ENCODE data around the gene CLIP3. TPM values are rescaled to one million over a fixed set of nuclear protein-coding genes. Genes with fewer than 3 reads are reported as not detected.
"Not testable (repeated sequence)": the region's sequence is repeated elsewhere in the genome, so short reads cannot be mapped to it uniquely, and the experiment has no call there.

CLIP3 gene
- total RNA-seq, 1 experiment from 2014 or later = 3.1 TPM

GRCh38 chr19:36073121-36073876 lies 40.6 kb upstream of the CLIP3 start:
- Mint-ChIP-seq H3K4me1 (ENCODE audit: low read depth, unreplicated experiment) (peaks cover 17% of the 10 kb centered on the region), H3K27me3 (ENCODE audit: unreplicated experiment) (no peaks in the 10 kb centered on the region), H3K9me3 (ENCODE audit: low read depth, unreplicated experiment) (no peaks in the 10 kb centered on the region), H3K27ac (ENCODE audit: unreplicated experiment) (no peak overlapping the region), H3K4me3 (ENCODE audit: low read depth, unreplicated experiment) (no peak overlapping the region), H3K36me3 (ENCODE audit: insufficient read depth, unreplicated experiment) (peaks cover 48% of the 10 kb centered on the region)
- no TSS peak for BruUV-seq (replicated peaks)
- DNase-seq = no peak
- intact Hi-C loops (cut with micrococcal nuclease; ENCODE audit: unreplicated experiment) = no loop called here
- TF ChIP-seq, protein P1, sequence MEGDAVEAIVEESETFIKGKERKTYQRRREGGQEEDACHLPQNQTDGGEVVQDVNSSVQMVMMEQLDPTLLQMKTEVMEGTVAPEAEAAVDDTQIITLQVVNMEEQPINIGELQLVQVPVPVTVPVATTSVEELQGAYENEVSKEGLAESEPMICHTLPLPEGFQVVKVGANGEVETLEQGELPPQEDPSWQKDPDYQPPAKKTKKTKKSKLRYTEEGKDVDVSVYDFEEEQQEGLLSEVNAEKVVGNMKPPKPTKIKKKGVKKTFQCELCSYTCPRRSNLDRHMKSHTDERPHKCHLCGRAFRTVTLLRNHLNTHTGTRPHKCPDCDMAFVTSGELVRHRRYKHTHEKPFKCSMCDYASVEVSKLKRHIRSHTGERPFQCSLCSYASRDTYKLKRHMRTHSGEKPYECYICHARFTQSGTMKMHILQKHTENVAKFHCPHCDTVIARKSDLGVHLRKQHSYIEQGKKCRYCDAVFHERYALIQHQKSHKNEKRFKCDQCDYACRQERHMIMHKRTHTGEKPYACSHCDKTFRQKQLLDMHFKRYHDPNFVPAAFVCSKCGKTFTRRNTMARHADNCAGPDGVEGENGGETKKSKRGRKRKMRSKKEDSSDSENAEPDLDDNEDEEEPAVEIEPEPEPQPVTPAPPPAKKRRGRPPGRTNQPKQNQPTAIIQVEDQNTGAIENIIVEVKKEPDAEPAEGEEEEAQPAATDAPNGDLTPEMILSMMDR (IDR thresholded peaks at IDR 0.05; ENCODE audit: unreplicated experiment) = no peak
- CTCF ChIA-PET = no interaction called here

DNA sequence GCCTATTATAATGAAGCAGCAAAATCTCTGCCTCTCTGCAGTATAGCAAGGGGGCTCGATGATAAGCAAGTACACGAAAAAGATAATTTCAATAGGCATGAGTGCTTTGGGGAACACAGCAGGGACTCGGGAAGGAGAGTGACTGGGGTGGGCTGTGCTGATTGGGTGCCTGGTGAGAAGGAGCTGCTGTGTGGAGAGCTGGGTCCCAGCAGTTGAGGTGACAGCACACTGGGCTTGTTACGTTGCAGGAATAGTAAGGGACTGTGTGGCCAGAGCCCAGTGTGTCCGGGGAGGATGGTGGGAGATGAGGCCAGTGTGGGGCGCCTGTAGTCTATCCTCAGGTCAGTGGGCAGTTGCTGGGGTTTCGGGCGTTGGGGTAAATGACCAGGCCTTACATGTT lies 39.4 kb upstream of the CLIP3 start:
- no peaks in the 10 kb centered on the region for H3K9me3 Mint-ChIP-seq (ENCODE audit: low read depth, unreplicated experiment)
- peaks cover 17% of the 10 kb centered on the region for H3K4me1 Mint-ChIP-seq (ENCODE audit: low read depth, unreplicated experiment)
- no peak overlapping the region for H3K4me3 Mint-ChIP-seq (ENCODE audit: low read depth, unreplicated experiment)
- intact Hi-C loops (cut with micrococcal nuclease; ENCODE audit: unreplicated experiment) = no loop called here
- no peaks in the 10 kb centered on the region for H3K27me3 Mint-ChIP-seq (ENCODE audit: unreplicated experiment)
- BruUV-seq (replicated peaks) = no TSS peak
- peaks cover 53% of the 10 kb centered on the region for H3K36me3 Mint-ChIP-seq (ENCODE audit: insufficient read depth, unreplicated experiment)
- CTCF ChIA-PET = no interaction called here
- H3K27ac Mint-ChIP-seq (ENCODE audit: unreplicated experiment) = no peak overlapping the region
- TF ChIP-seq, protein P1 (IDR thresholded peaks at IDR 0.05; ENCODE audit: unreplicated experiment) = no peak
- DNase-seq = no peak

DNA sequence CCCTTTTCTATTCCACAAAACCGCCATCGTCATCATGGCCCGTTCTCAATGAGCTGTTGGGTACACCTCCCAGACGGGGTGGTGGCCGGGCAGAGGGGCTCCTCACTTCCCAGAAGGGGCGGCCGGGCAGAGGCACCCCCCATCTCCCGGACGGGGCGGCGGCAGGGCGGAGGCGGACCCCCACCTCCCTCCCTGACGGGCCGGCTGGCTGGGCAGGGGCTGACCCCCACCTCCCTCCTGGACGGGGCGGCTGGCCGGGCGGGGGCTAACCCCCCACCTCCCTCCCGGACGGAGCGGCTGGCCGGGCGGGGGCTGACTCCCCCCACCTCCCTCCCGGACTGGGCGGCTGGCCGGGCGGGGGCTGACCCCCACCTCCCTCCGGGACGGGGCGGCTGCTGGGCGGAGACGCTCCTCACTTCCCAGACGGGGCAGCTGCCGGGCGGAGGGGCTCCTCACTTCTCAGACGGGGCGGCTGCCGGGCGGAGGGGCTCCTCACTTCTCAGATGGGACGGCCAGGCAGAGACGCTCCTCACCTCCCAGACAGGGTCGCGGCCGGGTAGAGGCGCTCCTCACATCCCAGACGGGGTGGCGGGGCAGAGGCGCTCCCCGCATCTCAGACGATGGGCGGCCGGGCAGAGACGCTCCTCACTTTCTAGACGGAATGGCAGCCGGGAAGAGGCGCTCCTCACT lies 36.3 kb upstream of the CLIP3 start:
- H3K9me3 Mint-ChIP-seq (ENCODE audit: low read depth, unreplicated experiment); CTCF ChIA-PET; intact Hi-C loops (cut with micrococcal nuclease; ENCODE audit: unreplicated experiment); H3K27me3 Mint-ChIP-seq (ENCODE audit: unreplicated experiment); BruUV-seq (replicated peaks); DNase-seq; H3K4me3 Mint-ChIP-seq (ENCODE audit: low read depth, unreplicated experiment); H3K27ac Mint-ChIP-seq (ENCODE audit: unreplicated experiment): not testable (repeated sequence)
- Mint-ChIP-seq H3K4me1 (ENCODE audit: low read depth, unreplicated experiment) (peaks cover 17% of the 10 kb centered on the region), H3K36me3 (ENCODE audit: insufficient read depth, unreplicated experiment) (peaks cover 58% of the 10 kb centered on the region)

DNA sequence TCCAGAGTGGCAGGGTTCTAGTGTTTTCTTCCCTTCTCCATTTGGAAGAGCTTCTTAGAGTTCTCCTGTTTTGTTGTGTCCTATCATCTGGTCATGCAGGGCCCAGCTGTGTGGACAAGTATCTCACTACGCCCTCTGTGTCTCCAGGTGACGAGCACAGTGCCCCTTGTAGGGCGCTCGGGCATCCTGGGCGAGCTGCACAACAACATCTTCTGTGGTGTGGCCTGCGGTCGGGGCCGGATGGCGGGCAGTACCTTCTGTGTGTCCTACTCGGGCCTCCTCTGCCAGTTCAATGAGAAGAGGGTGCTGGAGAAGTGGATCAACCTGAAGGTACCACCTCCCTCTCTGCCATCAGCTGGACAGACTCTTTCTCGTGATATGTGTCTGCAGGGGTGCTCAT lies 35.0 kb upstream of the CLIP3 start:
- intact Hi-C loops (cut with micrococcal nuclease; ENCODE audit: unreplicated experiment) = no loop called here
- H3K4me3 Mint-ChIP-seq (ENCODE audit: low read depth, unreplicated experiment) = no peak overlapping the region
- H3K9me3 Mint-ChIP-seq (ENCODE audit: low read depth, unreplicated experiment) = no peaks in the 10 kb centered on the region
- peaks cover 17% of the 10 kb centered on the region for H3K4me1 Mint-ChIP-seq (ENCODE audit: low read depth, unreplicated experiment)
- TF ChIP-seq, protein P1 (IDR thresholded peaks at IDR 0.05; ENCODE audit: unreplicated experiment) = no peak
- no peak overlapping the region for H3K27ac Mint-ChIP-seq (ENCODE audit: unreplicated experiment)
- no peaks in the 10 kb centered on the region for H3K27me3 Mint-ChIP-seq (ENCODE audit: unreplicated experiment)
- DNase-seq = no peak
- CTCF ChIA-PET = no interaction called here
- BruUV-seq (replicated peaks) = no TSS peak
- H3K36me3 Mint-ChIP-seq (ENCODE audit: insufficient read depth, unreplicated experiment) = peaks cover 56% of the 10 kb centered on the region

- H3K4me1 Mint-ChIP-seq (ENCODE audit: low read depth, unreplicated experiment) = no peaks in the 10 kb centered on the region
- H3K9me3 Mint-ChIP-seq (ENCODE audit: low read depth, unreplicated experiment) = no peaks in the 10 kb centered on the region
- TF ChIP-seq, protein P1 (IDR thresholded peaks at IDR 0.05; ENCODE audit: unreplicated experiment) = no peak
- CTCF ChIA-PET = no interaction called here
- no peak overlapping the region for H3K27ac Mint-ChIP-seq (ENCODE audit: unreplicated experiment)
- H3K36me3 Mint-ChIP-seq (ENCODE audit: insufficient read depth, unreplicated experiment) = peaks cover 42% of the 10 kb centered on the region
- no peak overlapping the region for H3K4me3 Mint-ChIP-seq (ENCODE audit: low read depth, unreplicated experiment)
- no peaks in the 10 kb centered on the region for H3K27me3 Mint-ChIP-seq (ENCODE audit: unreplicated experiment)
- no peak for DNase-seq
- intact Hi-C loops (cut with micrococcal nuclease; ENCODE audit: unreplicated experiment) = loop anchor here (5.0 kb wide), 1 partner anchor 107 kb away; no protein-coding TSS in a partner anchor
- no TSS peak for BruUV-seq (replicated peaks)
Measured at GRCh38 chr19:36064826-36065225, 32.2 kb upstream of the CLIP3 start.

Measured in Calu3 (cell line).